ENCODE measurements around the gene KCNH1. TPM values are rescaled to one million over a fixed set of nuclear protein-coding genes. Genes with fewer than 3 reads are reported as not detected.

KCNH1 gene
- total and polyA plus RNA-seq, 2 donors, result 0.62 to 0.85 TPM

DNA sequence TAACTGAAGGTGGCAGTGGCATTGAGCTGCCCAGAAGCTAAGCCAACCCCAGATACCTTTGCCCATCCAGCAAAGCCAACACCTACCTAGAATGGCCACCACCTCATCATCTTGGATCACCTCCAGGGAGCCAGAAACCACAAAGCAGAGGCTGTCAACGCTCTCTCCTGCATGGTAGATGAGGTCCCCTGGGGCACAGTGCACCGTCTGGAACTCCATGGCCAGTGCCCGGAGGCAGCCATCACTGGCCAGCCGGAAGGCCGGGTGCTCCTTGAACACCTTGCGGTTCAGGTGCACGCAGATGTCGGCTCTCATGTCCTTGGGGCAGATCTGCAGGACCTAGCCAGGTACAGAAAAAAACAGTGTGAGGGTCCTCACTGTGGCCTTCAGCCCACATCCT is 336.5 kb downstream of the KCNH1 start:
- no peaks in the 10 kb centered on the region for H3K36me3 ChIP-seq (ENCODE audit: control insufficient read depth in 2 of 2, insufficient read depth in 2 of 2, low read length in 1 of 2)
- H3K27me3 ChIP-seq (ENCODE audit: control insufficient read depth in 2 of 2, insufficient read depth in 1 of 2, low read length in 1 of 2), result no peaks in the 10 kb centered on the region
- no peak overlapping the region for H3K27ac ChIP-seq (ENCODE audit: low read depth in 1 of 2, low read length in 1 of 2)
- no peak for DNase-seq (ENCODE audit: low read depth in 6 of 9, low spot score in 9 of 9)
- 92% methylated on average over 8 of the region's 8 CpGs for WGBS
- no peaks in the 10 kb centered on the region for H3K9me3 ChIP-seq (ENCODE audit: control insufficient read depth in 2 of 2, insufficient read depth in 1 of 2, low read length in 1 of 2)
- no peaks in the 10 kb centered on the region for H3K4me1 ChIP-seq (ENCODE audit: control insufficient read depth in 2 of 2, insufficient read depth in 2 of 2, low read length in 2 of 2)
- H3K4me3 ChIP-seq (ENCODE audit: low read length in 2 of 2), result no peak overlapping the region

DNA sequence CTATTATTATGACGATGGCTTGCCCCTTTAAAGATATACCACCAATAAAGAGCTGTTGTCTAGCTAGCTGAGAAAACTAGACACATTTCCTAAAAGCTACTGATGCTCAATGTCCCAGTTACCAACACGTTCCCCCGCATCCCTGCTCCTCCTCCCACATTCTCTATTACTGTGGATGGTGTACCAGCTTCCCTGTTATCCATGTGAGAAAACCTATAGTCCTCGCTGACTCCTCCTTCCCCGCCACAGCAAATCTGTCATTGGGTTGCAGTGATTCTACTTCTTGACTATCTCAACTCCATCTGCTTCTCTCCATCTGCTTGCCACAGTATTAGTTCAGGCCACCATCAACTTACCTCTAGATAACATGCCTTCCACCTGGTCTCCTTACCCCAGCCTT is 337.5 kb downstream of the KCNH1 start:
- Histone ChIP-seq H3K4me3 (ENCODE audit: low read length in 2 of 2) (no peak overlapping the region), H3K4me1 (ENCODE audit: control insufficient read depth in 2 of 2, insufficient read depth in 2 of 2, low read length in 2 of 2) (no peaks in the 10 kb centered on the region), H3K27ac (ENCODE audit: low read depth in 1 of 2, low read length in 1 of 2) (no peak overlapping the region), H3K36me3 (ENCODE audit: control insufficient read depth in 2 of 2, insufficient read depth in 2 of 2, low read length in 1 of 2) (no peaks in the 10 kb centered on the region), H3K27me3 (ENCODE audit: control insufficient read depth in 2 of 2, insufficient read depth in 1 of 2, low read length in 1 of 2) (no peaks in the 10 kb centered on the region), H3K9me3 (ENCODE audit: control insufficient read depth in 2 of 2, insufficient read depth in 1 of 2, low read length in 1 of 2) (no peaks in the 10 kb centered on the region)
- 93% methylated on average over 5 of the region's 5 CpGs for WGBS
- no peak for DNase-seq (ENCODE audit: low read depth in 6 of 9, low spot score in 9 of 9)

- DNase-seq (ENCODE audit: low read depth in 6 of 9, low spot score in 9 of 9), result no peak
- Histone ChIP-seq H3K27me3 (ENCODE audit: control insufficient read depth in 2 of 2, insufficient read depth in 1 of 2, low read length in 1 of 2) (no peaks in the 10 kb centered on the region), H3K9me3 (ENCODE audit: control insufficient read depth in 2 of 2, insufficient read depth in 1 of 2, low read length in 1 of 2) (no peaks in the 10 kb centered on the region), H3K4me3 (ENCODE audit: low read length in 2 of 2) (no peak overlapping the region), H3K27ac (ENCODE audit: low read depth in 1 of 2, low read length in 1 of 2) (no peak overlapping the region), H3K36me3 (ENCODE audit: control insufficient read depth in 2 of 2, insufficient read depth in 2 of 2, low read length in 1 of 2) (no peaks in the 10 kb centered on the region), H3K4me1 (ENCODE audit: control insufficient read depth in 2 of 2, insufficient read depth in 2 of 2, low read length in 2 of 2) (no peaks in the 10 kb centered on the region)
- WGBS, result 77% methylated on average over 1 of the region's 1 CpG
Measured at GRCh38 chr1:210794445-210794844, 339.5 kb downstream of the KCNH1 start.

DNA sequence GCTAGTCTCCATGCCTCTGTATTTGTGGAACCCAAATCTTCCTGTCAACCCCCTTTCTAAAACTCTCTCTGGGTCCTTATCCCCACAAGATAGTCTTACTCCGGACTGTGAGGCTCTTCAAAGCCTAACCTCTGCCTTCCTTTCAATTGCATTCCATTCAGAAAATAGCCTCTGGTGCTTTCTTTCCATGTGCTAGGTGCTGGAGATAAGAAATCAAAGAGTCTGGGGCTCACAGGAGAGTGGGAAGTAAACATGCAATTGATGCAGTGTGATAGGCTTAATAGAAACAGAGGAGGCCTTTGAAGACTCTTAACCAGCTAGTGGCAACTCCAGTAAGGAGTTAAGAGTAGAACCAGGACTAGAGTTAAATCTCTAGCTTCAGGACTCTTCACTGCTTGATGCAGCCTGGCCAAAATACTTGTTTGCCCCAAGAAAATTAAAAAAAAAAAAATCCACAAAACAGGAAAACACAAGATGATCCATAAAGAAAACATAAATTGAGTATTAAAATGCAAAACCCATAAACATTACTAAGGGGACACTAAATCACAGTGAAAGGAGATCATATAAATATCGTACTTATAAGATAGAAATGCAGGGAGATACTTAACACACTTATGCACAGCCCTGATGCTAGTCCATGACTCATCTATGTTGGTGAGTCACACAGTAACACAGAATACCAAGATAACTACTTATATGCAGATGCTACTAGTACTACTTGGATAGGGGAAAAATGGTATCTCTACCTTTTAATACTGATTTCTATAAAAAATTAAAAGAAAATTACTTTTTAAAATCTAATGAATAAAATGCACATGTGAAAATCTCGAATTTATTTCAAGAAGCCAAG is 341.5 kb downstream of the KCNH1 start:
- no peak for DNase-seq (ENCODE audit: low read depth in 6 of 9, low spot score in 9 of 9)

GRCh38 chr1:210790196-210790595 is 343.8 kb downstream of the KCNH1 start:
- 20% methylated on average over 2 of the region's 2 CpGs for WGBS
- DNase-seq (ENCODE audit: low read depth in 6 of 9, low spot score in 9 of 9), result no peak
- H3K27me3 ChIP-seq (ENCODE audit: control insufficient read depth in 2 of 2, insufficient read depth in 1 of 2, low read length in 1 of 2), result no peaks in the 10 kb centered on the region
- no peak overlapping the region for H3K4me3 ChIP-seq (ENCODE audit: low read length in 2 of 2)
- H3K9me3 ChIP-seq (ENCODE audit: control insufficient read depth in 2 of 2, insufficient read depth in 1 of 2, low read length in 1 of 2), result no peaks in the 10 kb centered on the region
- no peak overlapping the region for H3K27ac ChIP-seq (ENCODE audit: low read depth in 1 of 2, low read length in 1 of 2)
- no peaks in the 10 kb centered on the region for H3K4me1 ChIP-seq (ENCODE audit: control insufficient read depth in 2 of 2, insufficient read depth in 2 of 2, low read length in 2 of 2)
- no peaks in the 10 kb centered on the region for H3K36me3 ChIP-seq (ENCODE audit: control insufficient read depth in 2 of 2, insufficient read depth in 2 of 2, low read length in 1 of 2)

More for the DNA sequence above, 341.5 kb downstream of the KCNH1 start:
- Histone ChIP-seq H3K36me3 (ENCODE audit: control insufficient read depth in 2 of 2, insufficient read depth in 2 of 2, low read length in 1 of 2) (no peaks in the 10 kb centered on the region), H3K4me3 (ENCODE audit: low read length in 2 of 2) (no peak overlapping the region), H3K27me3 (ENCODE audit: control insufficient read depth in 2 of 2, insufficient read depth in 1 of 2, low read length in 1 of 2) (no peaks in the 10 kb centered on the region), H3K27ac (ENCODE audit: low read depth in 1 of 2, low read length in 1 of 2) (no peak overlapping the region), H3K9me3 (ENCODE audit: control insufficient read depth in 2 of 2, insufficient read depth in 1 of 2, low read length in 1 of 2) (no peaks in the 10 kb centered on the region), H3K4me1 (ENCODE audit: control insufficient read depth in 2 of 2, insufficient read depth in 2 of 2, low read length in 2 of 2) (no peaks in the 10 kb centered on the region)
- WGBS, result 84% methylated on average over 3 of the region's 3 CpGs

- no peak overlapping the region for H3K4me3 ChIP-seq (ENCODE audit: low read length in 2 of 2)
- H3K27me3 ChIP-seq (ENCODE audit: control insufficient read depth in 2 of 2, insufficient read depth in 1 of 2, low read length in 1 of 2), result no peaks in the 10 kb centered on the region
- no peaks in the 10 kb centered on the region for H3K36me3 ChIP-seq (ENCODE audit: control insufficient read depth in 2 of 2, insufficient read depth in 2 of 2, low read length in 1 of 2)
- no peak for DNase-seq (ENCODE audit: low read depth in 6 of 9, low spot score in 9 of 9)
- no peaks in the 10 kb centered on the region for H3K9me3 ChIP-seq (ENCODE audit: control insufficient read depth in 2 of 2, insufficient read depth in 1 of 2, low read length in 1 of 2)
- WGBS, result 98% methylated on average over 1 of the region's 1 CpG
- no peaks in the 10 kb centered on the region for H3K4me1 ChIP-seq (ENCODE audit: control insufficient read depth in 2 of 2, insufficient read depth in 2 of 2, low read length in 2 of 2)
- no peak overlapping the region for H3K27ac ChIP-seq (ENCODE audit: low read depth in 1 of 2, low read length in 1 of 2)
Measured at GRCh38 chr1:210787800-210788199, 346.1 kb downstream of the KCNH1 start.

GRCh38 chr1:210786546-210786945 is 347.4 kb downstream of the KCNH1 start:
- Histone ChIP-seq H3K36me3 (ENCODE audit: control insufficient read depth in 2 of 2, insufficient read depth in 2 of 2, low read length in 1 of 2) (no peaks in the 10 kb centered on the region), H3K4me1 (ENCODE audit: control insufficient read depth in 2 of 2, insufficient read depth in 2 of 2, low read length in 2 of 2) (no peaks in the 10 kb centered on the region), H3K9me3 (ENCODE audit: control insufficient read depth in 2 of 2, insufficient read depth in 1 of 2, low read length in 1 of 2) (no peaks in the 10 kb centered on the region), H3K27ac (ENCODE audit: low read depth in 1 of 2, low read length in 1 of 2) (no peak overlapping the region), H3K4me3 (ENCODE audit: low read length in 2 of 2) (no peak overlapping the region), H3K27me3 (ENCODE audit: control insufficient read depth in 2 of 2, insufficient read depth in 1 of 2, low read length in 1 of 2) (no peaks in the 10 kb centered on the region)
- 91% methylated on average over 1 of the region's 1 CpG for WGBS
- DNase-seq (ENCODE audit: low read depth in 6 of 9, low spot score in 9 of 9), result no peak

GRCh38 chr1:210783925-210784324 is 350.0 kb downstream of the KCNH1 start:
- no peak overlapping the region for H3K27ac ChIP-seq (ENCODE audit: low read depth in 1 of 2, low read length in 1 of 2)
- DNase-seq (ENCODE audit: low read depth in 6 of 9, low spot score in 9 of 9), result no peak
- no peaks in the 10 kb centered on the region for H3K9me3 ChIP-seq (ENCODE audit: control insufficient read depth in 2 of 2, insufficient read depth in 1 of 2, low read length in 1 of 2)
- H3K27me3 ChIP-seq (ENCODE audit: control insufficient read depth in 2 of 2, insufficient read depth in 1 of 2, low read length in 1 of 2), result no peaks in the 10 kb centered on the region
- no peaks in the 10 kb centered on the region for H3K4me1 ChIP-seq (ENCODE audit: control insufficient read depth in 2 of 2, insufficient read depth in 2 of 2, low read length in 2 of 2)
- H3K36me3 ChIP-seq (ENCODE audit: control insufficient read depth in 2 of 2, insufficient read depth in 2 of 2, low read length in 1 of 2), result no peaks in the 10 kb centered on the region
- H3K4me3 ChIP-seq (ENCODE audit: low read length in 2 of 2), result no peak overlapping the region
- WGBS, result 93% methylated on average over 1 of the region's 1 CpG

- DNase-seq (ENCODE audit: low read depth in 6 of 9, low spot score in 9 of 9), result no peak
- Histone ChIP-seq H3K27ac (ENCODE audit: low read depth in 1 of 2, low read length in 1 of 2) (no peak overlapping the region), H3K4me3 (ENCODE audit: low read length in 2 of 2) (no peak overlapping the region), H3K27me3 (ENCODE audit: control insufficient read depth in 2 of 2, insufficient read depth in 1 of 2, low read length in 1 of 2) (no peaks in the 10 kb centered on the region), H3K36me3 (ENCODE audit: control insufficient read depth in 2 of 2, insufficient read depth in 2 of 2, low read length in 1 of 2) (no peaks in the 10 kb centered on the region), H3K9me3 (ENCODE audit: control insufficient read depth in 2 of 2, insufficient read depth in 1 of 2, low read length in 1 of 2) (no peaks in the 10 kb centered on the region), H3K4me1 (ENCODE audit: control insufficient read depth in 2 of 2, insufficient read depth in 2 of 2, low read length in 2 of 2) (no peaks in the 10 kb centered on the region)
- WGBS, result 80% methylated on average over 5 of the region's 5 CpGs
Measured at GRCh38 chr1:210781652-210782051, 352.3 kb downstream of the KCNH1 start.
